GM19372 (cell line): ENCODE results near the gene CSNK1A1L.

ENCODE experiments used
- ATAC-seq: cut with Tn5 transposase; IDR thresholded peaks from one replicate; pipeline ENCODE4 v1.9.1; 2021; ENCODE audit warnings: mild to moderate bottlenecking, low read depth, moderate library complexity; ENCODE audit not compliant: unreplicated experiment

The CSNK1A1L gene

DNA sequence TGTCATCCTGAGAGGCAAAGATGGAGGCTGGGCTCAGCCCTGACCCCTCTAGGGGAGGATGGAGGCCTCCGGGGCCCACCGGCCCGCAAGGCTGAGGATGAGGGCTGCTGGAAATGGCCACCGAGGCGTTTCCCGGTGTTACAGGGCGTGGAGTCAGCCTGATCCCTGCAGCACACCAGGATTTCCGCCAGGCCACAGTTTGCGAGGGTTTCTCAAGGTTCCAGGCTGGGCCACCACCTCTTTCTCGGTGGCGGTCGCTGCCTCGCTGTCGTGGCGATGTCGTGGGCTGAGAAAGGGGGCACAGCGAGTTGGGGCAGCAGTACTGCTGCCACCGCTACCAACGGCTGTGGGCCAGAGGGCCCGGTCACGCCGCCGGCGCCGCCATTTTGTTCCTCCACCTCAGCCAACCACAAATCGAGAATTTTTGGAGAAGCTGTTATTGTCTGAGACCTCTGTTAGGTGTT lies at the start of gene CSNK1A1L:
Gene CSNK1A1L (minus strand): TSS at position 414 of the 464 bp plus-strand sequence. CDS start 408 bp downstream, at position 6.
- no peak for ATAC-seq

DNA sequence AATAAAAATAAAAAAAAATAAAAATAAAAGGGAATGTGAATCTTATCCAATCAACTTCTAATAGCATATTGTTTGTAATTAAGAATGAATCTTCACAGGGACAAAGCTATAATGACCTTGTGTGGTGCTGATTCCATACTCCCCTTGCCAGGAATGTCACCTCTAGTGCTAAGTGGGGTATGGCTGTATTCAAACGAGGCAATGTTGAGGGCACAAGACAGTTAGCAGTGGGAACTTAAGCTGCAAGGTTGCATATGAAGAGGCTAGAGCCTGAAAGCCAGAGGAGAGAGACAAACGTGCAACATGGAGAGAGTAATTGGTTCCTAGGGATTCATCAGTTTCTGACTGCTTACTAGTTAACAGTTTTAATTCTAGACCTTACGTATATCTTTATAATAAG lies 43.9 kb upstream of the CSNK1A1L start:
- no peak for ATAC-seq

DNA sequence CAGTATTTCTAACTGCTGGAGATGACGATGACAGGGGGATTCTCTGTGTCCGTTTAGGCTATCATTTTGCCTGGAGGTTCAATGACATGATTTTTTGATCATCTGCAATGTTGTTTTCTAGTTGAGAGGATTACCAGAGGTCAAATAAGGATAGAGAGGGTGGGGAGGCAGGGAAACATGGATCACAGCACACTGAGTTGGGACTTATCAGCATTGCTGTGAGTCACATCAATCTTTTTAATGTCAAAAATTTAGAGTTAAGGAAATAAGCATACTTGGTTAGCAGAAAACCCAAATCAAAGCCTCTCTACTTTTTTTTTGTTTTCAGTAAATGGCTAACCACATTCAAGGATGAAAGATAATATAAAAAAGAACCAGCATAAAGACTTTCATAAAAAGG lies 43.0 kb upstream of the CSNK1A1L start:
- ATAC-seq: no peak

DNA sequence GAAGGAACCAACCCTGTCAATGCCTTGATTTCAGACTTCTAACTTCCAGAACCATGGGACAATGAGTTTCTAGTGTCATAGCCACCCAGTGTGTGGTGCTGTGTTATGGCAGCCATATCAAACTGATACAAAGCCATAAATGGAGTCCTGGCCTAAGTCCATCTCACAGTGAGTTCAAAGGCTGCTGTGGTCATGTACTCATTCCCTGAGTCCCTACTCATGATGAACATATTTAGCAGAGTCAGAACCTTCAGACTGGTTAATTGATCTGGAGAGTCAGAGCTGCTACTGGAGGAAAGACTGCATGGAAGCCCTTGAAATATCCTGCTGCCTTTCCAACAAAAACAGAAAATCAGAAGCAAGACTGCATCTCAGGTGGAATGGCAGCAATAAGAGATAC lies 39.2 kb upstream of the CSNK1A1L start:
- ATAC-seq: no peak

DNA sequence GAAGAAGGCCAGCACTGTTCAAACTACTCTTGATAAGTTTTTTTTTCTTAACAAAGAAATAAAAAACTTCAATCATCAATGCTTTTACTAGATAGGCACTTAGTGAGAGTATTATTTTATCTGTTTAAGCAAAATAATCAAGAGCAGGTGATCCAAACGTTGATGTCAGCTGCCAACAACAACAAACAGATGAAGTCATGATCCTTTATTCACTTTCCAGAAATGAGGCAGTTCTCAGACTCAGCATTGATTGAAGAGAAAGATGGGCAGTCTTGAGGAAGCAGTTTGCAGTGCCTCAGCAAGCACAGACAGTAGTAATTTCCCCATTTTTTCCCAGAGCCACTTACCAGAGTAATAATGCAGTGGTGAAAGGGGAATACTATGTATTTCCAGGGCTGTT lies 38.4 kb upstream of the CSNK1A1L start:
- no peak for ATAC-seq

DNA sequence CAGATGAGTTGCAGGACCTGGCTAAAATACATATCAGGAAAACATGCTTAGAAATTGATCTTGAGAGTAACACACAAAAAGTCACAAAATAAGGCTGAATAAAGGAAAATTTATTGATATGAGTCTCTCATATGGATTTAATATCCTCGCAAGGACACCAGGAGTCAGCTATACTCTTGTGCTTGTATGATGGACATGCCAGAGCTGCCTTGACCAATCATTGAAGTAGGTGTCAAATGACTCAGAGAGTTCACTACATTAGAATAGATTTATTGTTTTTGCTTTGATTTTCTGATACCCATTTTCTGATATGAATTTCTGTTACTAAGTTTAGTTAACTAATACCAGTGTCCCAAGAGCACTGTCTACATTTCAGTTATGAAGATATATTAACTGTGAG lies 37.4 kb upstream of the CSNK1A1L start:
- no peak for ATAC-seq

DNA sequence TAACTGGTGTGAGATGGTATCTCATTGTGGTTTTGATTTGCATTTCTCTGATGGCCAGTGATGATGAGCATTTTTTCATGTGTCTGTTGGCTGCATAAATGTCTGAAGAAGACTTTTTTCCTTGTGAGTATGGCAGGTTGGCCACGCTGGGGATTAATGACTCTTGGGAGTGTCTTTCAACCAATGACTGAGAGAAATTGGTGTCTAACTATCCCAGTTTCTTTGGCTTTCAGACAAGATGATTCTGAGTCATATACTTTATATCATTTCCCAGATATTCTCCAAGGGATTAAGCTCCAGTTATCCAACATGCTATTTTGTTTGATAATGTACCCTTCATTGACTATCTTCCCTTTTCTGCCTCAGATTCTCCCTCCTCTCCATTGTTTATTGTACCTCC lies 35.5 kb upstream of the CSNK1A1L start:
- ATAC-seq: no peak

DNA sequence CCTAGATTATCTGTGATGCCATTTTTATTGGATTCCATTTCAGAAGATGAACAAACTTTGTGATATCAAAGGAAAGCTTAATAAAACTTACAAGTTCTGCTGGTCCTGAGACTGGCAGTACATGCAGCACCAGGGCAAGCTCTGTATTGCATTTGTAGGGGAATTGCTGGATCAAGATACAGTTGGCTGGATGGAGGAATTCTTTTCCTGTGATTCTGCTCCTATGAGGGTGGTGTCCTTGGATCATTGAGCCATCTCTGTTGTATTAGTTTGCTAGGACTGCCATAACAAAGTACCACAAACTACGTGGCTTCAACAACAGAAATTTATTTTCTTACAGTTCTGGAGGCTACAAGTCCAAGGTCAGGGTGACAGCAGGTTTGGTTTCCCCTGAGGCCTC lies 33.9 kb upstream of the CSNK1A1L start:
- no peak for ATAC-seq

DNA sequence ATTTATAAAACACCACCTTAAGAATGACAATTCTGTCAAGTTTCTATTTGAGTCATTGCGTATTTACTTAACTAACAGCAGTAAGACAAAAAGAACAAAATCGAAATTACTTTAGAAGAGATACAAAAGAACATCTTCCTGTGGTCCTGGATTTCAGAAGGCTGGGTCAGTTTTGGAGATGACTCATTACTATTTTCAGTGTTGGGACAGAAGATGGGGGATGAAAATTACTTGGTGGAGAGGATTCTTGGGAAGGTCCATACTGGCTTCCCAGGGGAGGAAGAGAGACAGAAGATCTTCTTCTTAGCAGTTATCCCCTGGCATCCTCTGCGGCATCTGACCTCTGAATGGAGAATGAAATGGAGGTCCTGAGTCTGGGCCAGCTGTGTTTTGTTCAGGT lies 33.5 kb upstream of the CSNK1A1L start:
- no peak for ATAC-seq

DNA sequence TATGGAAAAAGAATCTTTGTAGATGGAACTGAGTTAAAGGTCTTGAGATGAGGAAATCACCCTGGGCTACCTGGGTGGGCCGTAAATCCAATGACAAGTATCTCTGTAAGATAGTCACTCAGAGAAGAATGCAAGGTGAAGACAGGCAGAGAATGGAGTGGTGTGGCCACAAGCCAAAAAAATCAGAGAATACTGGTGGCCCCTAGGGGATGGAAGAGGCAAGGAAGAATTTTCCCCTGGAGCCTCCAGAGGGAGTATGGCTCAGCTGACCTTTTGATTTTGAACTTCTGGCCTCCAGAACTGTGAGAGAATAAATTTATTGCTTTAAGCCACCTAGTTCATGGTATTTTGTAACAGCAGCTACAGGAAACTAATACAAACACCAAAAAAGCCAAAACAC lies 32.7 kb upstream of the CSNK1A1L start:
- ATAC-seq: no peak

DNA sequence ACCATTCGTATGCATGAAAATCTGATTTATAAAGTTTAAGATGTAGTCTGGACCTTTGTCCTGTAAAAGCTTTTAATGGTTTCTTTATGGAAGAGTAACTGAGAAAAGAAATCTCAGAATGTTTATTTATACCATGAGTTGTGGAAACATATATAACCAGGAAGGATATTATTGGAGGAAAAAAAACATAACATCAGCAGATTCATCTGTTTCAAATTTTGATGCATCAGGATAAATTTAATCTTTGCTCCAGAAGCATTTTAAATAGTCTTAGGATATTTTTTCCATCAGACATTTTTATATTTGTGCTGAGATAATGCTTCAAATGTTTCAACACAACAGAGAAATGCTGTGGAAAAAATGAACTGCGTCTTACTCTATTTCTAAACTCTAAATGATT lies 31.2 kb upstream of the CSNK1A1L start:
- ATAC-seq: no peak

DNA sequence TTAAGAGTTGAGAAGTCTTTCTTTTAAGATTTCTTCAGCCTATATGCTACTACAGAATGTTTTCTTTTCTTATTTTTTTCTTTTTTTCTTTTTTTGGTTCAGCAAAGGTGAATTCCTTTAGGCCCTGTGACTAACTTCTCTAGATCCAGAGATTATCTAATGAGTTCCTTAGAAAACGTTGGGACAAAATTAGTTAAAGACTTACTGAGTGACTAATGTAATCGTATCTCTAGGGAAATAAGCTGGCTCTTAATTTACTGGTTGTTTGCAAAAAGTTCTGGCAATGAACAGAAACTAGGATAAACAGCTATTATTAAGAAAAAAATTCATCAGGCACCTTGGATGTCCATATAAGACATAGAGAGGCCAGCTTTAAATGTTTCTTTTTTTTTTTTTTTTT lies 30.7 kb upstream of the CSNK1A1L start:
- no peak for ATAC-seq

DNA sequence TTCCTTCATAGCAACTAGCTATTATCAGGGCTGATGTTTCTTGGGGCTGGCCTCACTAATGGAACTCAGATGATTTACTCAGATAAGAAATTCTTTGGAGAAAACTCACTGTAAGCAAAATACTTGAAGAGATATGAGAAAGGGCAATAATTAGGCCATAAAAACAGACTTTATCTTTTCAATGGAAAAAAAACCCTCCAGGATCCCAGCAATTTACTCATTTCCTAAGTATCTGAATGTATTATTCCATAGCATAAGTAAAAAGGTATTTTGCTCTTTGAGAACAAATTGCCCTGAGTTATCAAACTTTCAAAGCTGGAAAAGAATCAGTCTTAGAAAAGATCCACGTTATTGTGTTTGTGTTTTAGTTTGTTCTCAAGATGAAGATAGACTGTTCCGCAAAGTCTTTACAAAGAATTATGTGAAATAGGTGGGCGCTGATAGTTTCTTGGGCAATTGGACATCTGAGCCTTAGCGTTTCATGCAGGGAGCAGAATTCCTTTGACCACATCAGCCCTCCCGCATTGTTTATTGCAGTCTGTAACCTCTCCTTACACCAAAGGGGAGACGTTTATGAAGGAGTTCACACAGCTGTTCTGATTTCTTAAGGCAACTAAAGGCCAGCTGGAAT lies 29.1 kb upstream of the CSNK1A1L start:
- no peak for ATAC-seq

DNA sequence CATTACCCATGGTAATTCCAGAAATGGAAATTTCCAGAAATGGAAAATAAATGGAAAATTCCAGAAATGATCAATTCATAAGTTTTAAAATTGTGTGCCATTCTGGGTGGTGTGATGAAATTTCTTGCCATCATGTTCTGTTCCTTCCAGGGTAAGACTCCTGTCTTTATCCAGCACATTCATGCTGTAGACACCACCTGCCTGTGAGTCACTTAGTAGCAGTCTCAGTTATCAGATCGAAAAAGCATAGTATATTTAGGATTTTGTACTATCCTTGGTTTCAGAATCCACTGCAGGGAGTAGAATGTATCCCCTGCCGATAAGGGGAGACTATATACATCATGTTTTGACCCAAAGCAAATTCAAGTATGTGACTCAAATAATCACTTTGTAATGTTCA lies 26.7 kb upstream of the CSNK1A1L start:
- no peak for ATAC-seq

DNA sequence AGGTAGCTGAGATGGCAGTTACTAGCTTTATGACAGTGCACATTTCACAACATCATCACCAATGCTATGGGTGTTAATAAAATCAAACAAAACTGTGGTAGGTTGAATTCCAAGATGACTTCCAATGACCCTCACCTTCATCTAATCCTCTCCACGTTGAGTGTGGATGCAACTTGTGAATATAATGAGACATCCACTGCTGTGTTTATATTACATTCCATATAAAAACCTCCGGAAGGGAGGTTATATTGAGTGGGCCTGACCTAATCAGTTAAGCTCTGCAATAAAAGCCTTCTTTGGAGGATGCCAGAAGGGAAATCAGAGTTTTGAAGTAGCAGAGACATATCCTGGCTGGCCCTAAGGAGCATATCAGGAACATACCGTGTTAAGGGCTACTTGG lies 25.6 kb upstream of the CSNK1A1L start:
- no peak for ATAC-seq

DNA sequence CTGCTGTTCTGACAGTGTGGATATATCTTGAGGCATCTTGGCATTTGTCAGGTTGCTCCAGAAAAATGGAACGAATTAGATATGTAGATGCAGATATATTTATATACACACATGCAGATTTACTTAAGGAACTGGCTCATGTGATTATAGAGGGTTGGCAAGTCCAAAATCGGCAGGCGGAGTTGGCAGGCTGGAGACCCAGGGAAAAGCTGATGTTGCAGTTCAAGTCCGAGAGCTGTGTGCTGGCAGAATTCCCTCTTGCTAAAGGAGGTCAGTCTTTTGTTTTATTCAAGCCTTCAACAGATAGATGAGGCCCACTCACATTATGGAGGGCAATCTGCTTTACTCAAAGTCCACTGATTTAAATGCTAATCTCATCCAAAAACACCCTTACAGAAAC lies 24.4 kb upstream of the CSNK1A1L start:
- ATAC-seq: no peak

DNA sequence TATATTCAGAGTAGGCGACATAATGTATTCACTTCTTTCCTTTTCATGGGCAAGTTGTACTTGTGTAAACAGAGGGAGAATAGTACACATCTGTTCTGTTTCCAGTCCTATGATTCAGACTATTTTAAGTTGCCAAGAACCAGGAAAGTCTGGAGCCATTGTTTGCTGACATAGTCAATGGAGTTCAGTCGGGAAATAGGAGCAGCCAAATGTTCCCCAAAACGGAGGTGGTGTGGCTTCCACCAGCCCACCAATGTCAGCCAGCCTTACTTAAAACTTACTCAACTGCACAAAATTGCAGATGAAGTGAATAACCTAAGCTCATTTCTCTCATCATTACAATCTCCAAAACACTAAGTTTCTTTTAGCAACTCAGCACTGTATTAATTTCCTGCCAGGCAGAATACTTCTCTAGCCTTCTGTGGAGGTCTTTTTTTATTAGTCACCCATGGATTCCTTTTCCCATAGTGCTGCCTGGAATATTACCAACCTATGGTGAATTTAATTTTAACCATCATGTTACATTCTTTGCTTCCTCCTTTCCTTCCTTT lies 22.3 kb upstream of the CSNK1A1L start:
- ATAC-seq: no peak

DNA sequence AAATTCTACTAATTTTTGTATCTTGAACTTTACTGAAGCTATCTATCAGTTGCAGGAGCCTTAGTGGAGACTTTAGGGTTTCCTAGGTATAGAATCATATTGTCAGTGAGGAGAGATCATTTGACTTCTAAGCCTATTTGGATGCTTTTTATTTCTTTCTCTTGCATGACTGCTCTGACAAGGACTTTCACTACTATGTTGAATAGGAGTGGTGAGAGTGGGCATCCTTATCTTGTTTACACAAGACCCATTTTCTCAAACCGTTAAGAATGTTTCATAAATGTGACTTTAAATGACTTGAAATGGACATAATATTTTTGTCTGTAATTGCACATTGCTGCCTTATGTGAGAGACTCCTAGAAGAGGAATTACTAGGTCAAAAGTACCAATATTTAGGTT lies 17.9 kb upstream of the CSNK1A1L start:
- ATAC-seq: no peak

DNA sequence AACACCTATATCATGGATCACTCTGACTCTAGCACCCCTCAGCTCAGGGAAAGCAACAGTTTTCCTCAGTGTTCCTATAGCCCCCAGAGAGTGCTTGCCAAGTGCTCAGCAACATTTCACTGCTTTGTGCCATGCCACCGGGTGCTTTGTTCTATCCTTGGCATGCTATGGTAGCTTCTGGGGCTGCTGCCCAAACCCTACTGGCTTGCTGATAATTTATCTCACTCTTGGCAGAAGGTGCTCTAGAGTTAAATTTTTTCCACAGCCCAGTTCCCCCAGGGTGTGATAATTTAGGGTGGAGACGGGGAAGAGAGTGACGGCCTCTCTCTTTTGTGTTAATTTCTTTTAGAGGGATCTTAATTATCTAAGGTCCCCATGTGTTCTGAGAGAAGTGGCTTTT lies 12.6 kb upstream of the CSNK1A1L start:
- ATAC-seq: no peak

DNA sequence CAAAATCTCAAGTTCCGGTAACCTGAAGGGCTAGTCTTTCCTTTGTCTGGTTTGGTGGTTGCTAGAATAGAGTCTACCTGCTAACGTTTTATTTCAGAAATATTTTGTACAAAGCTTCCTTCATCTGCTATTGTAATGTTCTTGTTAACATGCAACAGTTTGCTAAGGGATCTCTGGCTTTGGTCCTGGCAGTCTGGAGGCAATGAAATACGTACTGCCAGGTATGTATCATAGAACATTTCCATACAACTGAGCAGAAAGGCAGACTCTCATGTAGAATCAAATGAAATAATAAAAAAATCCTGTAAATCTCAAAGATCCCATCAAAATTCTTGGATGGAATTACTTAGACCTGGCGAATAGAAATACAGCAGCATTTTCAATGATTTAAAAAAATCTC lies 8.8 kb upstream of the CSNK1A1L start:
- ATAC-seq: no peak

DNA sequence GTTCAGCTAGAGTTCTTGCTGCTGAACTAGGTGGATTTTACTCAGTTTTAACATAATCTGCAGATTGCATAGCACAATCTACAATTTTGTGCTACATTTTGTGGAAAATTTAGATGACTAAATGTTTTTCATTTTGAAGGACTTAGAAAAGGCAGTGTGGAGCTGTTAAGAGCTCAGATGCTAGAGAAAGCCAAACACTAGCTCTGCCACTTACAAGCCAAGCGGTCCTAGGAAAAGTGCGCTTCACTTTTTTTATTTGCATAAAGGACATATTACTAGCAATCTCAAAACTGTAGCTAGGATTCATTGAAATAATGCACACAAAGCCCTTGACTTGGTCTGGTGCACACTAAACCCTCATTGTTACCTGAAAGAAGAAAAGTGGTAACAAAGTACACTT lies 8.1 kb upstream of the CSNK1A1L start:
- ATAC-seq: no peak

DNA sequence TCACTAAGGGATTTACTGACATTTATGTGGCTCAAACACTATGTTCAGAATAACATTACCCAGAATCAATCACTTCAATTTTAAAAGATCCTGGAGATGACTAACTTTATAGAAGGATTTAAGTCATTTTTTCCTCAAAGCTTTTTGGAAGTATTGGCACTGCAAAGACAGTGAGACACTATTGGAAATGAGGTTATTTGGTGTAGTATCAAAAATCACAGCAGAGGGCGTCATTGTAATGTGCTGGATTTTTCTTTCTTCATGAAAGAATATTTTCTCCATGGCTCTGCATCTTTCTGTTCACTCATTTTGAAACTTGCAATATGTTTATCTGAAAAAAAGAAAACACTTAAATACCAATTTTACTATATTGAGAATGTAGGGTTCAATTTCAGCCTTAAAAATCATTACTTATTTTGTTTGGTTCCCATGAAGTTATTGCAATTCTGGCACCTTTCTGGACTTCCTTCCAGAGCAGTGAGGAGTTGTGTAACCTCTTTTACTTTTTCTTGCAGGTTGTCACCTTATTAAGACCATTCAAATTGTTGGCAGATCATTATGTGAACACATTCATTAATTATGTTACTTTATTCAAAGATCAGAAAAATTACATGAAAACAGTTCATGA lies 3.7 kb upstream of the CSNK1A1L start:
- ATAC-seq: no peak
